Measurements from ENCODE around the gene LAMC2.
"Not testable (repeated sequence)": the region's sequence is repeated elsewhere in the genome, so short reads cannot be mapped to it uniquely, and the experiment has no call there.

Gene LAMC2

GRCh38 chr1:183185941-183186490 lies at the start of gene LAMC2:
Gene LAMC2 (plus strand): TSS chr1:183186264. CDS start chr1:183186353, 89 bp downstream.
- peak; percentile 66 for DNase-seq (ENCODE audit: low read depth)

GRCh38 chr1:183137782-183138181 lies 48.3 kb upstream of the LAMC2 start:
- DNase-seq (ENCODE audit: low read depth) = peak; percentile 44

DNA sequence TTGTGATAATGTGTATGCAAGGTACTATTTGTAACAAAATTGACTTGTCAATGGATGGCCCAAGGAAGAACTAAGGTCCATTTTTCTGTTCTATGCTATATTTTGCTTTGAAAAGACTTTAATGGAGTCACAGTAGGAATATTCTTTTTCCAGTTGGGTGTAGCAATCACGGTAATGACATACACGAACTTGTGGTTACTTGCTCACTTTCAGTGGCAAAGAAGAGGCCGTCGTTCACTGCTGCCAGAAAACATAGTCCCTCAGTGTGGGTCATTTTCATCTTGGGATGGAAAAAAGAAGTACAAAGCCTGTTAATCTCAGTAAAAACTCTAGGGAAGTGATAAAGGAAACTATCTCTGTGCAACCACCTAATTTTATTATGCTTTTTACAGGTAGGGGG lies 47.8 kb upstream of the LAMC2 start:
- no peak for DNase-seq (ENCODE audit: low read depth)

DNA sequence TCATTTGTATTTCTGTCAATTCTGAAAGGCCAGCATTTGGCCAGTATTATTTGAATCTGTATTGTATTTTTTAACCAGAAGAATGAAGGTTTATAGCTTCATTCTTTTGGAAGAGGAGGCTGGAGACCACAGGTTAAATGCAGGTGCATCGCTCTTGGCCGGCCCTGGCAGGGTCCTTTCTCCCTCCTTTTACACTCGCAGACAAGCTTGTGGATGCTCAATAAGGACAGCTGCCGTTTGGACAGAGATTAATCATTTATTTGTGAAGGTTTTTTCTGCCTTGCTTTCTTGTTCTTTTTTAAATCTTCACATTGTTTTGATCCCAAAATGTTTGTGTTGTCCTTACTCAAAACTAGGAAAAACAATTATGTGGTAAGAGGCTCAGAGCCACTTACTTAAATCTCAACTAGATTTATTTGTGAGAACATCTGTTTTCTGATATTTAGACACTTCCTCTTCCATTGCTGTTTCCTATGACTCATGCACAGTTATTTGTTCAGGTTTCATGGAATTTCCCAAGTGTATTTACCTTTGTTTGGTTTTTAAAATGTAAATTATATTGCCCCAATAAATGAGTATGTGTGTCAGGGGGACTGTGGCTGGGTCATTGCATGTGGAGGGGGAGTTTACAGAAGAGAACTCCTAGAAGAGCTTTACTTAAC lies 46.7 kb upstream of the LAMC2 start:
- DNase-seq (ENCODE audit: low read depth) = peak; percentile 71

GRCh38 chr1:183140633-183141032 lies 45.4 kb upstream of the LAMC2 start:
- no peak for DNase-seq (ENCODE audit: low read depth)

DNA sequence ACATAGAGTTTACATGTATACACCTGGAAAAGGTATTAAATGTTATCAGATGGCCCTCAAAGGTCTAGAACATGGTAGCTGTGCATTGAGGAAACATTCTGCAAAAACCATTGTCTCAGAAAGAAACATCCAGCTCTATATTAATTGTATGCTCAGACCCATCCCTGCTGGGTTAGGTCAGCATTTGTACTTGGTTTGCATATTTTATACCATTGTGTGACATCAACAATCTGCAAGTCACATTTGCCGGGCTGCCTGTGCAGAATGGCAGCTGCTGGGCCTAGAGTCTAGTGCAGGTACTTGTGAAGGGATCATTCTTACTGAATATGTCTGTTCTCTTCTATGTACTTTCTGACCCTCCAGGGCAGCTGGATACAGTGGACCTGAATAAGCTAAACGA lies 43.9 kb upstream of the LAMC2 start:
- no peak for DNase-seq (ENCODE audit: low read depth)

DNA sequence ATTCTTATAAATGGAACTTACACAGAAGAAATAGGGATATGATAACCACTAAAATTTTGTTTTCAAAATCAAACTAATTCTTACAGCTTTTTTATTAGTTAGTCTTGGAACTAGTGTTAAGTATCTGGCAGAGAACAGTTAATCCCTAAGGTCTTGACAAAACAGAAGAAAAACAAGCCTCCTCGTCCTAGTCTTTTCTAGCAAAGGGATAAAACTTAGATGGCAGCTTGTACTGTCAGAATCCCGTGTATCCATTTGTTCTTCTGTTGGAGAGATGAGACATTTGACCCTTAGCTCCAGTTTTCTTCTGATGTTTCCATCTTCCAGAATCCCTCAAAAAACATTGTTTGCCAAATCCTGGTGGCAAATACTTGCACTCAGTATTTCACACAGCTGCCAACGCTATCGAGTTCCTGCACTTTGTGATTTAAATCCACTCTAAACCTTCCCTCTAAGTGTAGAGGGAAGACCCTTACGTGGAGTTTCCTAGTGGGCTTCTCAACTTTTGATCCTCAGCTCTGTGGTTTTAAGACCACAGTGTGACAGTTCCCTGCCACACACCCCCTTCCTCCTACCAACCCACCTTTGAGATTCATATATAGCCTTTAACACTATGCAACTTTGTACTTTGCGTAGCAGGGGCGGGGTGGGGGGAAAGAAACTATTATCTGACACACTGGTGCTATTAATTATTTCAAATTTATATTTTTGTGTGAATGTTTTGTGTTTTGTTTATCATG lies 42.3 kb upstream of the LAMC2 start:
- DNase-seq (ENCODE audit: low read depth) = no peak

DNA sequence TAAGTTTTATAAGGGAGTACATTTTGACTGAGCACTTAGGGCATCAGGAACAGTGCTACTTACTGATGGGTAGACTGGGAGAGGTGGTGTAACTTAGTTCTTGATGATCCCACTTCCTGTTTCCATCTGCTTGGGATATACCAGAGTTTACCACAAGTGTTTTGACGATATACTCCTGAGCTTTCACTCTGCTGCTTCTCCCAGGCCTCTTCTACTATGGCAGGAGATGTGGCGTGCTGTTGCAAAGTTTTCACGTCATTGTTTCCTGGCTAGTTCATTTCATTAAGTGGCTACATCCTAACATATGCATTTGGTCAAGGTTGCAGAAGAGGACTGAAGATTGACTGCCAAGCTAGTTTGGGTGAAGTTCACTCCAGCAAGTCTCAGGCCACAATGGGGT lies 41.3 kb upstream of the LAMC2 start:
- DNase-seq (ENCODE audit: low read depth) = peak; percentile 31

DNA sequence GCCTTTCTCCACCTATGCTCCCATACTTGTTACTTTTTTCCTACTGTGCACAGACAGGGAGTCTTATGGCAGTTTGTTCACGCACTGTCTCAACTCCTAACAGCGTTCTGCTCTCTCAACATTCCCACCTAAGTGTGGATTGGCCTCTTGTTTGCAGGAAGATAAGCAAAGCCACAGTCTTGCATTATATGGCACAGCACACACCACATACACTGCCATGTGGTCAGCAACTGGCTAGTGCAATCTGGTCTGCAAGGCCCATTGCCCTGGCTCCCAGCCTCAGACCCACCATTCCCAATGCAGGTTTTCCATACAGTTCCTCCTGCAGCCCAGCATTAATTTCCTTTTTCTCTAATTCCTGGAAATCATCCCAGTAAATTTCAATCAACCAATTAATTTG lies 38.3 kb upstream of the LAMC2 start:
- DNase-seq (ENCODE audit: low read depth) = peak; percentile 78

GRCh38 chr1:183148599-183148998 lies 37.5 kb upstream of the LAMC2 start:
- DNase-seq (ENCODE audit: low read depth) = no peak

GRCh38 chr1:183149273-183149672 lies 36.8 kb upstream of the LAMC2 start:
- DNase-seq (ENCODE audit: low read depth) = no peak

DNA sequence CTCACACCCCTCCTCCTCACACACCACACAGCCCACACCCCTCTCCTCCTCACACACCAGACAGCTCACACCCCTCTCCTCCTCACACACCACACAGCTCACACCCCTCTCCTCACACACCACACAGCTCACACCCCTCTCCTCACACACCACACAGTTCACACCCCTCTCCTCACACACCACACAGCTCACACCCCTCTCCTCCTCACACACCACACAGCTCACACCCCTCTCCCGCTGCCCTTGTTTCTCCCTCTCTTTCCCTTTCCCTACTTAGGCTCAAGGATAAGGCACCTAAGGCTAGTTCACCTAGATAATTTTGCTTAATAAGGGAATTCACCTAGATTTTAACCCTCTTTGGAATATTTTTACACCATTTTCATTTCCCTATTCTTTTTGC lies 36.0 kb upstream of the LAMC2 start:
- not testable (repeated sequence) for DNase-seq (ENCODE audit: low read depth)

DNA sequence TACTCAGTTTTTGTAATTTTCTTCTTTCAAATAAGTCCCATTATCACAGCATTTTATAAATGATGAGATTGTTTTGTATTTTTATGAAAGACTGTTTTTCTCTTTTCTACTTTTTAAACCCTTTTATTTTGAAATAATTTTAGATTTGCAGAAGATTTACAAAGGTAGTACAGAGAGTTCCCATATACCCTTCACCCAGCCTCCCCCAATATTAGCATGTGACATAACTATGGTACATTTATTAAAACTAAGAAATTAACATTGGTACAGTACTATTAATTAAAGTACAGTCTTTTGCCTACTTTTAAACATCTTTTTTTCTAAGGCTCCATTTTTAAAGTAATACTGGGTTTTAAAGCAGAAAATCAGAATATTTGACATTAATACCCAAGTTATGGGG lies 35.6 kb upstream of the LAMC2 start:
- no peak for DNase-seq (ENCODE audit: low read depth)

- DNase-seq (ENCODE audit: low read depth) = no peak
Measured at GRCh38 chr1:183152180-183152579, 33.9 kb upstream of the LAMC2 start.

DNA sequence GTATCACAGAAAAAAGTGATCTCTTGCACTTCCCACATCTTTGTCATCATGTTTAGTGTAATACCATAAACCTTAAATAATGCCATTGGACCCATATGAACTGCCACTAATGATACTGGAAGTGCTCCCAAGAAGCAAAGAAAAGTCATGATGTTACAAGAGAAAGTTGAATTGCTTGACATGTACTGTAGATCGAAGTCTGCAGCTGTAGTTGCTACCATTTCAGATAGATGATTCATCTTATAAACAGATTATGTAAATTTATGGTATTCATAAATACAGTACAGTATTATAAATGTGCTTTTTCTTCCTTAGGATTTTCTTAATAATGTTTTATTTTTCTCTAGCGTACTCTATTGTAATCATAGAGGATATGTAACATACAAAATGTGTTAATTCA lies 30.1 kb upstream of the LAMC2 start:
- DNase-seq (ENCODE audit: low read depth) = no peak

GRCh38 chr1:183159960-183160359 lies 26.1 kb upstream of the LAMC2 start:
- DNase-seq (ENCODE audit: low read depth) = peak; percentile 41

GRCh38 chr1:183161391-183161790 lies 24.7 kb upstream of the LAMC2 start:
- no peak for DNase-seq (ENCODE audit: low read depth)

- peak; percentile 58 for DNase-seq (ENCODE audit: low read depth)
Measured at GRCh38 chr1:183163316-183163715, 22.7 kb upstream of the LAMC2 start.

GRCh38 chr1:183164340-183164739 lies 21.7 kb upstream of the LAMC2 start:
- DNase-seq (ENCODE audit: low read depth) = peak; percentile 92

GRCh38 chr1:183164963-183165362 lies 21.1 kb upstream of the LAMC2 start:
- DNase-seq (ENCODE audit: low read depth) = no peak

DNA sequence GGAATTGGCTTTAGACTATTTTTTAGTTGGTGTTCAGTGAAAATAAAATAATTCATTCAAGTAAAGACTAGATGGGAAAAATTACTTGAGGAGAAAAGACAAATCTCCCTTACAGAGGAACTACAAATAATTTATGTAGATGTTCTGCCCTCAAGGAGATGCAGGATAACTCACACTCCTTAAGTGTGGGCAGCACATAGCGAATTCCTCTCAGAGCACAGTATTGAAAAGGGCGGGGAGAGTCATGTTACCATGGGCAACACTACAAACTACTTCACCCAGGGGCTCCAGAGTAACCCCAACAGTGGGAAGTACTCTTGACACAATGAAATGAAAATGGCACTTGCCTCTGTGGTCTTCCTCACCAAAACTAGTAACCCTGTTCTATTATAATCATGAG lies 20.6 kb upstream of the LAMC2 start:
- DNase-seq (ENCODE audit: low read depth) = peak; percentile 28

- DNase-seq (ENCODE audit: low read depth) = no peak
Measured at GRCh38 chr1:183166454-183166853, 19.6 kb upstream of the LAMC2 start.

GRCh38 chr1:183167676-183168075 lies 18.4 kb upstream of the LAMC2 start:
- DNase-seq (ENCODE audit: low read depth) = no peak

Data from amniotic epithelial cell (primary cell).